Inflammatory macrophage treated with lipopolysaccharide for 1 hour (primary cell): ENCODE measurements around the gene LRRC19.

Source experiments
- DNase-seq, 2 donors: peaks; one replicate each; pipeline ENCODE4 v3.0.0-alpha.2; 2020 to 2022

LRRC19 gene

DNA sequence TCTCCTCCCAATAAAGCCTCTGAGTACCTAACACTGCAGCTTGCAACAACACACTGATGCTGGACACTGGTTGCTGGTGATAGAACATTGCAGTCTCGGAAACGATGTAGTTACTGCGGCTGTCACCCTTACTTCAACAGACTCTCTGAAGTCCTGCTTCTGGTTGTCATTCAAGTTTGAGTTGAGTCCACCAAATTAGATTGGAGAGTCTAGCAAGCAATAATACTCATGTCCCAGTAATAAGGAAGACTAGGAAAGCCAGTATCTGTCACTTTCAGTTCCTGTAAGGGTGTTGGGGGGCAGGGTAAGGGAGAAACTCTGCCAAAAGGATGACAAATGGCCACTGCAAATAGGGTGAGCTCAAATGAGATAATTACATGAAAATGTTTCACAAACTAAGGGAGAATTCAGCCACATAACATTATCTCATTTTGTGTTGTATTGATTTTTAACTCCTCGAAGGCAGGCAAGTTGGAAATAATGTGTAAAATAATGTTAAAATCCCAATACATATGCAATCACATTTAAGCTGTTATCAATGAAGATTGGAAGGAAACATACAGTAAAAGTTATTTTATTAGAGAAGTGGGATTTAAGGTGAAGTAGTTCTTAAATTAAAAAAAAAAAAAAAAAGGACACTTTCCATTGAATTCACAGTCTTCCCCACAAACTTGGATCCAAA lies 50.1 kb downstream of the LRRC19 start:
- DNase-seq = peak; percentile 72 to 78

DNA sequence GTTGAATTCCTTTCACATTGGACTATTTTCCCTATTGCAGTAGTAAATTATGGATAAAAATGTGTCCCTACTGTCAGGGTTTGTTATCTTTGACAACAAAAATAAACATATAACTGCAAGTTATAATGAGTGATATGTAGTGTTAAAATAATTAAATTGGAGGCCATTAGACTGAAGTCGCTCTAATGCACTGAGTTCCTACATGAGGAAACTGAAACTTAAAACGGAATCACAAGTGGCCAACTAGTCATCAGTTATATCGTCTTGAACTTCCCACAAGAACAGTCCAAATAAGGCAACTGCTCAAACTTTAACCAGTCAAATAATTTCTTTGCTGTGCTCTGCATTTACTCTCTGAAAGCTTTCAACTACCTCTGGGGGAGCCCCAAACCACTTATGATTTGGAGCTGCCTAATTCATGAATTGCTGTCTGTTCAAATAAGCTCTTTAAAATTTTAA lies 51.4 kb downstream of the LRRC19 start:
- DNase-seq = peak; percentile 83 to 86

DNA sequence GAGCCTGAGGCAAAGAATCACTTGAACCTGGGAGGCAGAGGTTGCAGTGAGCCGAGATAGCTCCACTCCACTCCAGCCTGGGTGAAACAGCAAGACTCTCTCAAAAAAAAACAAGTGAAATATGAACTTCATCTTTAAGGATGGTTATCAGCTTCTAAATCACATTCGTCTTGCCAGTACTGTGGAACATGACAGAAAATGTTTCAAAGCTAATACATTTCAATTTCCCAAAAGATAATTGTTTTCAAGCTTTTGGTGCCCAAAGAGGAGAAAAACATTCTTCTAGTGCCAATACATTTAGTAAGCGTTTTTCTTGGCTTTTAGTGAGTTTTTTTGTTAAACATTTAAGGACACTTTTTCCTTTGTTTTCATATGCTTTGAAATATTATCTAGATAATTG lies 53.7 kb downstream of the LRRC19 start:
- DNase-seq = no peak

DNA sequence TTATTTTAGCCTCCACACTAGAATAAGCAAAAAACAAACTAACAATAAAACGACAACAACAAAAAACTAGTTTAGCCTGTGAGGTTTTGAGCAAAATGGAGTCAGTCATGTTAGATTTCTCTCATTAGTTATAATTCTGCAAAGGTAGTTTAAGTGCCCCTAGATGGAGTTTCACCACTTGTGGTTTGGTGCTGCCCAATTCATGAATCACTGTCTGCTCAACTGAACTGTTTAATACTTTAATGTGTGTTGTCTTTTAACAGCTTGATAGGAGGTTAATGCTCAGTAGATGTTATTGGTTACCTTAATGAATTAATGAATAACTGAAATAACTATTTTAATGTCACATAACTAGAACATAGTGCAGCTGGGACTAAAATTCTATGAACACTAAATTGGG lies 55.0 kb downstream of the LRRC19 start:
- no peak for DNase-seq

DNA sequence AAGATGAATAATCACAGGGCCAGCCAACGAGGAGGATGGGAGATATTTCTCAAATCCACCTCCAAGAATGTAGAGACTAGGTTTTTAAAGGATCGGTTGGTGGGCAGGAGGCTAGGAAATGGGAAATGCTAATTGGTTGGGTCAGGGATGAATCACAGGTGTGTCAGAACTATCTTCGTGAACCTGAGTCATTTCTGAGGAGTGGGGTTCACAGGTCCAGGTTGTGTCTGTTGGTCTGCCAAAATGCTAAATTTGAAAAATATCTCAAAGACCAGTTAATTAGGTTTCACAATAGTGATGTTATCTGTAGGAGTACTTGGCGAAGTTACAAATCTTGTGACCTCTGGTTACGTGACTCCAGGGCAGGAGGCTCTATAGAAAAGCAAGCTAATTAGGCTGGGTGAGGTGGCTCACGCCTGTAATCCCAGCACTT lies 55.8 kb downstream of the LRRC19 start:
- DNase-seq = no peak

DNA sequence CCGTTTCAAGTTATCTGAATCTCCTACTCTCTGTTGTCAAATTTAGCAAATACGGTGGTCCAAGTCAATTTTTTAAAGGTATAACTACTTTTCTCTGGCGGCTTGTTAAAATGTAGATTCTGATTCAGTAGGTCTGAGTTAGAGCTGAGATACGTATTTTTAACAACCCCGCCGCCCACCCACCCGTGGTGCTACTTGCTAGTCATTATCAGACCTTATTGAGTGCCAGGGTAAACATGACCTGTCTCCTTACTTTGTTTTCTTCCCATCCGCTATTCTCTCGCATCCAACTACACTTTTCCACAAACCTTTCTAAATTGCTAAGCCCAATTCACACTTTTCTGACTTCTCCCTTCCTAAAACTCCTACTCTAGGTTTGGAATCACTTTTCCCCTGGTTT lies 57.7 kb downstream of the LRRC19 start:
- DNase-seq = peak in 1 of 2 donors; percentile 9

DNA sequence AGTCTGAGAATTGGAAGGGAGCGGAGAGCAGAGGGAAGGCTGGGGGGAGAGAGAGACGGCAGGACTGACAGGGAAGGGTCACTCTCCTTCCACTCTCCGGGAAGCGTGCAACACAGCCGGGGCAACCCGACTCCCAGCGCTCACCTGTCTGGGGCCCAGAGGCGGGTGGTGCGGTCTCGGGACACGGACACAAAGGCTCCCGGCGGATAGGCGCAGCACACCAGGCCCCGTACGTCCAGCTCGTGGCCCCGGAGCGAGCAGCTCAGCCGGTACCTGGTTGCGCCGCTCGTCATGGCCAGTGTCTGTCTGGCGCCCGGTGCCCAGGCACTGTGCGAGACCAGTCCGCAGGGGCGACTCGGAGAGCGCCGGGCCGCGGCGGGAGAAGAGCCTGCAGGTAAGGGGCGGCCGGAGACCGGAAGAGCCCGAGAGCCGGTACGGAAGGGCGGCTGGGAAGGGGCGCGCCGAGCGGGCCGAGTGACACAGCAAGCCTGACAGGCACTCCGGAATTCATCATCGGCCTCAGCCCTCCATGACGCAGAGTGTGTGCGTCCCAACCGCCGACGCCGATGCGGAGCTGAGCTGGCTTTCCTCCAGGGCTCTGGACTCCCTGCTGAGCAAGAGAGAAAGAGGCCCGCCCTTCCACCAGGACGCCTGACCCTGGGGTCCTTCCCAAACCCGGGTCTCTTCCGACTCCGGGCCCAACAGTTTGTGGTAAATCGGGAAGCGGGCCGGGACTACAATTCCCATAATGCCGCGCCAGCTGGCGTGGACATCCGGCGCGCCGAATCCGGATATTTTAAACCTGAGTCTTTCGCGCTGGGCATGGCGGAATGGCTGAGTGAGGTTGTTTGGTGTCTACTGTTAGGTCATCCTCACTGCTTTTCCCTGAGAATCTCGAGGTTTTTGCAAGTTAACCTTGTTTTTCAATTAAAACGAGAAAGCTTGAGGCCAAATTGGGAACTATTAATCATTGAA lies 58.4 kb downstream of the LRRC19 start, which contains the start of gene PLAA:
TSS of gene PLAA (minus strand) at position 490 of the 975 bp plus-strand sequence. CDS start at position 293, 197 bp downstream.
- peak; percentile 88 to 90 for DNase-seq

DNA sequence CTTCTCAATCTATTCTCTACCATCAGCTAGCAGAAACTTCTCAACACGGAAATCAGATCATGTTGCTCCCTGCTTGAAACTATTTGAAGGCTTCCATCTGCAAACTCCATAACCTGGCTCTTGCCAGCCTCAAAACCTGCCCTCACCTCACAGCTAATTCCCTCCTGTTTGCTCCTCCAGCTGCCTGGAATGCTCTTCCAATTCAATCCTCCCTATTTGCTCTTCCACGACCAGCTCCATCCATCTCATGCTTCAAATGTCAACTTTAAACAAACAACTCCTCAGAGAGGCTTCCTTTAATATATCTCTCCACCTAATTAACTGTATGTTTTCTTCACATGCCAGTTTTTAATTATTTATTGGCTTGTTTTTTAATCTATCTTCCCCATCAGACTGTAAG lies 59.9 kb downstream of the LRRC19 start:
- DNase-seq = no peak
